NB4 (cell line): Measurements from ENCODE around the gene SARS1.

Experiments used
- POLR2A ChIP-seq: IDR thresholded peaks from 2 replicates; pipeline ENCODE4 v1.6.1; 2011; ENCODE audit warnings: mild to moderate bottlenecking; ENCODE audit not compliant: insufficient read length; ENCODE audit errors: extremely low read depth
- TF ChIP-seq, protein P1 (sequence below): IDR thresholded peaks from one replicate; pipeline ENCODE4 v1.5.1; 2012; ENCODE audit warnings: low read depth, low read length

DNA sequence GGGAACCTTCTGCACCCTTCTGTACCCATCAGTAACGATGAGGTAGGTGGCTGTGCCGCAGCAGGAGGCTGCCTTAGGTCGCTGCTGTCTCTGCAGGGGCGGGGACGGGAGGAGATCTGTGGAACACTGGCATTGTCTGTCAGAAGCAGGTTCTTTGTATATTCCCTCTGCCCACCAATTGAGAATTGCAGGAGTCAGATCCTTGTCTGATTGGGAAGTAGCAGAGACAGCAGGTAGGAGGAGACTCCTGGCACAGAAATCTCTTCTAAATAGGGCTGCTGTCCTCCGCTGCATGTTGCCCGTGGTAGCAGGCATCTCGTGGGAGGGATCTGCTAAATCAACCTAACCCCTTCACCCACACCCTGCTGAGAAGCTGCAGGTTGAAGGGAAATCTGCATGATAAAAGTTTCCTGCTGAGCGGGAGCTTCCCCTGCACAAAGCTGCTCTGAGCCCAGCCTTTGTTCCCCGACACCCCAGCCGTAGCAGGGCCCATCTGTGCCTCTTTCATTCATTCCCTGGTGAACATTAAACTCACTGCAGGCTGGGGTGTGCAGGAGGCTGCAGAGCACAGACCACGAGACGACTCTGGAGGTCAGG, 15.9 kb downstream of the SARS1 start:
- TF ChIP-seq, protein P1, sequence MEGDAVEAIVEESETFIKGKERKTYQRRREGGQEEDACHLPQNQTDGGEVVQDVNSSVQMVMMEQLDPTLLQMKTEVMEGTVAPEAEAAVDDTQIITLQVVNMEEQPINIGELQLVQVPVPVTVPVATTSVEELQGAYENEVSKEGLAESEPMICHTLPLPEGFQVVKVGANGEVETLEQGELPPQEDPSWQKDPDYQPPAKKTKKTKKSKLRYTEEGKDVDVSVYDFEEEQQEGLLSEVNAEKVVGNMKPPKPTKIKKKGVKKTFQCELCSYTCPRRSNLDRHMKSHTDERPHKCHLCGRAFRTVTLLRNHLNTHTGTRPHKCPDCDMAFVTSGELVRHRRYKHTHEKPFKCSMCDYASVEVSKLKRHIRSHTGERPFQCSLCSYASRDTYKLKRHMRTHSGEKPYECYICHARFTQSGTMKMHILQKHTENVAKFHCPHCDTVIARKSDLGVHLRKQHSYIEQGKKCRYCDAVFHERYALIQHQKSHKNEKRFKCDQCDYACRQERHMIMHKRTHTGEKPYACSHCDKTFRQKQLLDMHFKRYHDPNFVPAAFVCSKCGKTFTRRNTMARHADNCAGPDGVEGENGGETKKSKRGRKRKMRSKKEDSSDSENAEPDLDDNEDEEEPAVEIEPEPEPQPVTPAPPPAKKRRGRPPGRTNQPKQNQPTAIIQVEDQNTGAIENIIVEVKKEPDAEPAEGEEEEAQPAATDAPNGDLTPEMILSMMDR, result no peak
- TF ChIP-seq POLR2A, result no peak
